GM04504 (cell line): ENCODE results near the gene ARHGEF16.
A peak's percentile ranks its signal among the peaks of the same experiment; 100 is the strongest.

ENCODE experiments used
- DNase-seq: peaks from one replicate; pipeline ENCODE4 v3.0.0-alpha.2; 2012; ENCODE audit warnings: low read depth

ARHGEF16 gene

DNA sequence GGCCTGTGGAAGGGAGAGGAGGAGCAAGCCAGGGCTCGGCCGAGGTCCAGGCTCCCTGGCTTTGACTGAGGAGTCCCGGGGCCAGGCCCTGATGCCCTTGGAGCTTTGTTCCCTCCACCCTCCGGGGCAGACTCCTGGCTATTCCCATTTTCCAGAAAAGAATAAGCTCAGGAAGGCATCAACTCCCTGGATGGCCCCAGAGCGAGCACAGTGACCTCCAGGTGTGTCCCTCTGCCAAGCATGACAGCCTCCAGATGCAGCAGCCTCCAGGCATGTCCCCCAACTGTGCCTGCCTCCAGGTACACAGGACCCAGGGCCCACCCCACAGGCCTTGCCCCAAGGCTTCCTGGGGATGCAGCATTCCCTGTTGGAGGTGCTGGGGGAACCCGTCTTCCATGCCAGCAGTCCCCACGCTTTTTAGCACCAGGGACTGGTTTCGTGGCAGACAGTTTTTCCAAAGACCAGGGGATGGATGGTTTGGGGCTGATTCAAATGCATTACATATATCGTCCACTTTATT lies 15.7 kb upstream of the ARHGEF16 start:
- no peak for DNase-seq

DNA sequence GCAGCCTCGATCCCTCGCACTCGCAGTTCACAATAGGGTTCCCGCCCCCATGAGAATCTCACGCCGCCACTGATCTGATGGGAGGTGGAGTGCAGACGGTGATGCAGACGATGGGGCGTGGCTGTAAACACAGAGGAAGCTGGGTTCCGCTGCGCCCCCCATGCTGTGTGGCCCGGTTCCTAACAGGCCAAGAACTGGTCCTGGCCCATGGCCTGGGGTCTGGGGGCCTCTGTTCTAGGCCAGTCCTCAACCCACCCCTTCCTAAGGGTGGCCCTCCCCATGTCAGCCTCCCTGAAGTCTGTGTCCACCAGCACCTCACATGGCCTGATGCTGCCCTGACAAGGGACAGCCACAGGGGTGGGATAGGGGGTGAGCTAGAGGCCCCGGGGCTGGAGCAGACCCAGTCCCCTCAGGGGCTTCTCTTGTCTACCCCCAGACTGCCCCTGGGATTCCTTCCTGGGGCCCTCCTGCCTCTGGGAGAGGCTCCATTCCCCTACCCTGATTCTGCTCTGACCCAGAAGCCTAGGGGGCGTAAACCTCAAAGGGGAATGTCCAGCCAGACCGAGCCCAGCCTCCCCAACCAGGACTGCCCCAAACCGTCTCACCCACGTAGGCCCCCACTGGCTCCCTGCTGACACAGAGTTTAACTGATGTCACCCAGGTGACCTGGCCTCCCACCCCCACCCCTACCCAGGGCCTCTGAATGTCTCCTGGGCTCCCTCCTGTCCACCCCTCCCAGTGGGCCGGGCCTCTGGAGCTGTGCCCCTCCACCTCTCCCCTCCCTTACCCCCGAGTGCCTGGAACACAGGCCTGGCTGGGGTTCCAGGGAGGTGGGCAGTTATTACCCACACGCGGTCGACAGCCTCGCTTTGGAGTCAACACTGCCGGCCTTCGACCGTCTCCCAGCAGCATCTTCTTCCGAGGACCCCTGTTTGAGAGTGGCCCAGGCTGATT lies 14.8 kb upstream of the ARHGEF16 start:
- DNase-seq: no peak

DNA sequence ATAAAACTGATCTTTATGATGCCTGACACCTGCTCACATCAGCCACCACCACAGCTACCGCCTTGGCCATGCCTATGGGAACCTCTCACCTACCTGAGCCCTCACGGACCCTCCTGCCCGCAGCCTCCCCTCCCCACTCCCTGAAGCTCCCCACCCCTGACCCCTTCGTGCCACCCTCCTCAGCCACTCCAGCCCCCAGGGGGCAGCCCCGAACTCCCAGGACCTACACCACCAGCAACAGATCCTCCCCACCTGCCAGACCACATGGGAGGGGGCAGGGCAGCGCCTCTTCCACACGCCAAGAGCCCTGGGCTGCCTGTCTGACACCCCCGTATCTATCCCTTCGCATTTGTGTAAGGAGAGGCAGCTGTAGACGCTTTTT lies 14.2 kb upstream of the ARHGEF16 start:
- DNase-seq: no peak

DNA sequence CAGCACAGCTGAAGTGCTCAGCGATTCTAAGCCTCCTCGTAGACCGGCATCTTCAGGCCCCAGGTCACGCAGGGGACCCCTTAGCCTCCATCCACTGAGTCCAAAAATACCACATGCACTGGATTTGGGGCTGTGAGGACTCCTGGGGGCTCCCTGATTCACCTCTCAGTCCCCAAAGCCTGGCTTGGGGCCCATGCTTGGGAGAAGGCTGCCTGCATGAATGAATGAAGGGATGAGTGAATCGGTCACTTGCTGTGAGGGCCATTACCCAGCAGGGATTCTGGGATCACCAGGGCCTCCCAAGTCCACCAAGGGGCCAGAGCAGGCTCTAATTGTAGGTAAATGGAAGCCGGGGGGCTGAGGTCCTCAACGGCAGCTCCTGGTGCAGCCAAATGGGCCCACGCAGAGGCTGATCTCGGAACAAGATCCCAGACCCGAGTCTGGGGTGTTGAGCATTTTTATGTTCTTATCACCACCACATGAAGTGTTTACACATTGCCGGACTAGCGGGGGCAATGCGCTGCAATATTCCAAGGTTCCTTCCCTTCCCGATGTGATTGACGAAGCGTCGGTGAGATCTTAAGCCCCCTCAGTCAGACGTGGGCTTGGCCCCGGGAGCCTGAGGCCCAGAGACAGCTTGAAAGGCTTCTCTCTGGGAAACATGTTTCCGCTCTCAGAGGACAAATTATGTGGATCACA lies 13.6 kb upstream of the ARHGEF16 start:
- no peak for DNase-seq

- no peak for DNase-seq
These were observed 13.0 kb upstream of the ARHGEF16 start for GRCh38 chr1:3441410-3441847.

- no peak for DNase-seq
These were observed 12.6 kb upstream of the ARHGEF16 start for GRCh38 chr1:3441880-3442279.

- no peak for DNase-seq
These were observed 12.1 kb upstream of the ARHGEF16 start for GRCh38 chr1:3442331-3442730.

DNA sequence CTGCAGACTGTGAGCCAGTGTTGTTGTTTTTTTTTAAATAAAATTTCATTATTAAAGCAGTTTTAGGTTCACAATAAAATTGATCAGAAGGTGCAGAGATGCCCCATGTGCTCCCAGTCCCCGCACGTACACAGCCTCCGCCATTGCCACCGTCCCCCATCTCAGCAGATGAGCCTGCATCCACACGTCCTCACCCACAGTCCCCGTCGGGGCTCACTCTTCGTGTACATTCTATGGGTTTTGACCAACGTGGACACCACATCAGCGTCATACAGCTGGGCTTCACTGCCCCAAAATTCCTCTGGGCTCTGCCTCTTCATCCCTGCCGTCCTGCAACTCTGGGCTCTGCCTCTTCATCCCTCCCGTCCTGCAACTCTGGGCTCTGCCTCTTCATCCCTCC lies 11.6 kb upstream of the ARHGEF16 start:
- no peak for DNase-seq

GRCh38 chr1:3443807-3444206 lies 10.7 kb upstream of the ARHGEF16 start:
- no peak for DNase-seq

DNA sequence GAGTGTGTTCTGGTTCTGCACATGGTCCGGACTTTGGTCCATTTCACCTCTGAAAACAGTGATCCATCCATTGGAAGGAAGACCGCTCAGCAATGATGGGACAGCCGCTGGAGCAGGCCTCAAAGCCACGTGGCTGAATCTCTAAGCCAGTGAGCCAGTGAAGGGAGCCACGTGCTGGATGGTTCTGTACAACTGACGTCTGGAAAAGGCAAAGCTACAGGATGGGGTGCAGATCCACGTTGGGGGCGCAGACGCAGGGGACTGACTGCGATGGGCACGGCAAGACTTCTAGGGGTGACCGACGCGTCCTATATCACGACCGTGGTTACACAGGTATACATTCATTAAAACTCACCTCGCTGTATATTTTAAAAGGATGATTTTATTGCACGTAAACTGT lies 10.2 kb upstream of the ARHGEF16 start:
- DNase-seq: no peak

DNA sequence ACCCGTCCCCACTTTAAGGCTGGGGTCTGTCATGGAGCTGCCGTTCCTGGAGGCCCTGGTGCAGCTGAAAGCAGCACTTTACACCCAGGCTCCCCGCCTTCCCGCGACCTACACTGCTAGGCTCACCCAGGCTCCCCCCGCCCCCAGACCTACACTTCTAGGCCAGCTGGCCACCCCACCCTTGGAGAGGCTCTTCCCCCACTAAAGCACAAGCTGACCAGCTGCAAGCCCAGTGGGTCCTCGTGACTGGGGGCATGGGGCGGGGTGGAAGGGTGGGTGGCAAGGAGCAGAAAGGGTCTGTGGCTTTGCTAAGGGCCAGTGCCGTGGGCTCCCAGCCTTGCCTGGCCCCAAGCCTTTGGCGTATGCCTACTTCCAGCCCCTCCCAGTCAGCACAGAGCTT lies 9.7 kb upstream of the ARHGEF16 start:
- DNase-seq: no peak

DNA sequence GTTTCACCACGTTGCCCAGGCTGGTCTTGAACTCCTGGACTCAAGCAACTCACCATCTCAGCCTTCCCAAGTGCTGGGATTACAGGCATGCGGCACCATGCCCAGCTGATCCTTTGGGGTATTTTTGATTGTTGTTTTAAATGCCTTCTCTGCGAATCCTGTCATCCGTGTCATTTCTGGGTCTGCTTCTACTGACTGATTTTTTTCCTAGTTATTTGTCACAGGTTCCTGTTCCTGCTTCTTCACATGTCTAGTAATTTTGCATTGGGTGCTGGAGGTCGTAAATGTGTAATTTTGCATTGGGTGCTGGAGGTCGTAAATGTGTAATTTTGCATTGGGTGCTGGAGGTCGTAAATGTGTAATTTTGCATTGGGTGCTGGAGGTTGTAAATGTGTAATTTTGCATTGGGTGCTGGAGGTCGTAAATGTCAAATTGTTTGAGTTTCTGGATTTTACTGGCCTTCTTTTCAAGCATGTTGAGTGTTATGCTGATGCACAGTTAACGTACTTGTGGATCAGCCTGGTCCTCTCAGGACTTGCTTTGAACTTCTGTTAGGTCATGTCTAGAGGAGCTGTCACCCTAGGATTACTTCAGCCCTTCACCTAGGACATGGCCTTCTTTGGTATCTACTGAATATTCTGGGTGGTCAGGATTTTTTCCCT lies 4.1 kb upstream of the ARHGEF16 start:
- DNase-seq: no peak

DNA sequence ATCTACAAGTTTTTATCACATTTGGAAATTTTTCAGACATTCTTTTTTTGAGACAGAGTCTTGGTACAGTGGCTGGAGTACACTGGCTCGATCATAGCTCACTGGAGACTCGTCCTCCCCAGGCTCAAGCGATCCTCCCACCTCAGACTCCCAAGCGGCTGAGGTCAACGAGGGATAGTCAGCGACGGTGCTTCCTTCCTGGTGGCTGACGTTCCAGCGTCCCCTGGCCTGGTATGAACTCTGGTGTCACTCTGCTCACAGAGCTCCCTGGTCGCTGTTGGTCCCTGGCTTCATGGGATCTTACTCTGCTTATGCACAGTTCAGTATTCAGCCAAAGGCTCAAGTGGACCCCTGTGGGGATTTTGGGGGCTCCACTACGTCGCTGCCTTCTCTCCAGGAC lies 3.5 kb upstream of the ARHGEF16 start:
- no peak for DNase-seq

GRCh38 chr1:3451994-3452865 lies 2.2 kb upstream of the ARHGEF16 start:
- DNase-seq: no peak

GRCh38 chr1:3452866-3453175 lies 1.6 kb upstream of the ARHGEF16 start:
- no peak for DNase-seq

GRCh38 chr1:3453203-3453761 lies 1.2 kb upstream of the ARHGEF16 start:
- peak; percentile 25 for DNase-seq

DNA sequence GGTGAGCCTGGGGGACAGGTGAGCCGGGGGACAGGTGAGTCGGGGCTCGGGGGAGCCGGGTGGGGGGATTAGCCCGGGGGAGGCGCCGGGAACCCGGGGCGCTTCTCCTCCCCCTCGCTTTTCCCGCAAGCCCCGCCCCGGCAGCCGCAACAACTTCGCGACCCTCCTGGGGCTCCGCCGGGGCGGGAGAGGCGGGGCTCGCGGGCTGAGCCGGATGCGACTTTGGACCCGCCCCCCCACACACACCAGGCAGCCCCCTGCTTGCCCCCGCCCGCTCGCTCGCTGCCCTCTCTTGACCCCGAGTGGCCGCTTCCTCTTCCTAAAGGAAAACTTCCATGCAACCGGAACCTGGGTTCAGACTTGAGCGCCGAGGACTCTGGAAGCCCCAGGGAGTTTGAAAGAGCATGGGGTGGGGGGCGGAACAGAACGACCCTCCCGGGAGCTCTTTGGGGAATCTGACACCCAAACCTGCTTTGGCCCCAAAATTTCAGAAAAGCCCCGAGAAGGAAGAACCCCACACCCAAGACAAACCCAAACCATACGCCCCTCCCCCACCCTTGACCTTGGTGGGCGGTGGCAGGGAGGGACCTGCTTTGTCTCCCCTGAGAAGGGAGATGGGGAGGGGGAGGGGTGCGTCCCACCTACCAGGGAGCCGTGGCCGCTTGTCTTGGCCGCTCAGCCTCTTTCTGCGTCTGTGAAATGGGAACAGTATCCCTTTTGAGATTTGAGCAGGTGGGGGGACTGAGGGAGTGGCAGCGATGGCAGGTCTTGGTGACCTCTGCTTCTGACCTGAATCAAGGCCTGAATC lies 550 bp downstream of the ARHGEF16 start:
- DNase-seq: no peak

DNA sequence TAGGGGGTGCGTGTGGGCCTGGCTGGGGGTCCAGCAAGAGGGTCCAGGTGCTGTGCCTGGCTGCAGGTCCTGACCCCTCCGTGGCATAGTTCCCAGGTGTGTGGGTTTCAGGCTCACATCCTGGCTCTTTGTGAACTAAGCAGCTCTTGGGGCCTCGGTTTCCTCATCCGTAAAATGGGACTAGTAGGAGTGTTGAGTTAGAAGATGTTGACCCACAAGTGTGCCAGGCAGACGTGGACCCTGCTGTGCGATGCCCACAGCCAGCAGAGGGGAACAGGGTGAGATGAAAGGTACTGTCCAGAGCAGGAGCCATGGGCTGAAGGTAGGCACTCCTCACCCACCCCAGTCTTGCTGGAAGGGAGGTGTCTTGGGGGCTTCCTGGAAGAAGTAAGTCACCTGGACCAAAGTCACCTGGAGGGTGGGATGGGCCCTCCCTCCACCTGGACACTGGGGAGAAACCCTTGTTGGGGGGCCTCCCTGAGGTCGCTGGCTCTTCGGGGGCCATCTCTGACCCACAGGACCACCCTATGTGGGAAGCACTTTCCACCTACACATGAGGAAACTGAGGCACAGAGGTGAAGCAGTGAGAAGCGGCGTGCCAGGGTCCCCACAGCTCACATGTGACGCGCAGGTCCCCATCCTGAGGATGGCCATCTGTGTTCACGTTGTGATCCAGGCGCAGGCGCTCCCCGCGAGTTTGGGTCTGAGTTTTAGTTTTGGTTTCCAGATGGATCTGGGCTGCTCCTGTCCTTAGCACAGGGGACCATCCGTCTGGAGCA lies 1.4 kb downstream of the ARHGEF16 start:
- DNase-seq: no peak

GRCh38 chr1:3456449-3456963 lies 2.0 kb downstream of the ARHGEF16 start:
- no peak for DNase-seq
